C4-2B (cell line): ENCODE measurements around the gene AGTRAP.

Source experiments
- H3K27ac ChIP-seq: fragments of 450-650 bp; 2 replicates; pipeline ENCODE4 v1.5.1; 2017
- ZFX ChIP-seq: fragments of 450-650 bp; IDR thresholded peaks from 2 replicates; pipeline ENCODE4 v1.6.1; 2017
- TF ChIP-seq, protein P1 (sequence below): fragments of 450-650 bp; conservative IDR thresholded peaks from 2 replicates; pipeline ENCODE4 v1.5.1; 2017; ENCODE audit warnings: mild to moderate bottlenecking

The AGTRAP gene

DNA sequence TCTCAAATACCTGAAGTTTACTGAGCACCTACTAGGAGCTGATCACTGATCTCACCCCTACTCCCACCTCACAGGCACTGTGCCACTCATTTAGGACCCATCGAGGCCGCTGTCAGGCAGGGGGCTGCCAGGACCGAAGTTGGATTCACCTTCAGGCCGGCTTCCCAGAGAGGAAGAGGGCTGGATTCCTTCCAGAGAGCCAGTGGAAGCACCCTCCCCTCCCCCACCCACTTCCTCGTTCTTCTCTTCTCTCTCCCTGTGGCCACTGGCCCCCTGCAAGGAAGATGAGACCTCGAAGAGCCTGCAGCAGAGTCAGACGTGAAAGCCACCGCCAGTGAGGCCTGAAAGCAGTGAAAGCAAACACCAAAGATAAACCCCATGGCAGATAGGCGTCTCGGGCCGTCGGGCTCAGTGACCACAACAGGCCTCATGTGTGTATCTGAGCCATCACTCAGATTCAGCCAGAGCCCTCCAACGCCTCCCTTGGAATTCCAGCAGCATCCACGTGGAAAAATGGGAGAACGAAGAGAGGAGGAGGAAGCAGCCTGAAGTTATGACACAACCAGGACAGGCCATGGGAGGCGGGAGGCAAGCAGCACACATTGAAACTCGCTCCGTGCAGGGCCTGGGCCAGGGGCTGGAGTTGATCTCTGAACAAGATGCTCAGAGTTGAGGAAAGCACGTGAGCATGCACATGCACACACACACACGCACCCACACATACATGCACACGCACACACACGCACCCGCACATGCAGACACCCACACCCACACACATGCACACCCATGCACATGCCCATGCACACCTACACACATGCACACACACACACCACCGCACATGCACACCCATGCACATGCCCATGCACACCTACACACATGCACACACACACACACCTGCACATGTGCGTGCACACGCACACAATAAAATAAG lies 6.2 kb upstream of the AGTRAP start:
- no peak for TF ChIP-seq ZFX
- TF ChIP-seq, protein P1, sequence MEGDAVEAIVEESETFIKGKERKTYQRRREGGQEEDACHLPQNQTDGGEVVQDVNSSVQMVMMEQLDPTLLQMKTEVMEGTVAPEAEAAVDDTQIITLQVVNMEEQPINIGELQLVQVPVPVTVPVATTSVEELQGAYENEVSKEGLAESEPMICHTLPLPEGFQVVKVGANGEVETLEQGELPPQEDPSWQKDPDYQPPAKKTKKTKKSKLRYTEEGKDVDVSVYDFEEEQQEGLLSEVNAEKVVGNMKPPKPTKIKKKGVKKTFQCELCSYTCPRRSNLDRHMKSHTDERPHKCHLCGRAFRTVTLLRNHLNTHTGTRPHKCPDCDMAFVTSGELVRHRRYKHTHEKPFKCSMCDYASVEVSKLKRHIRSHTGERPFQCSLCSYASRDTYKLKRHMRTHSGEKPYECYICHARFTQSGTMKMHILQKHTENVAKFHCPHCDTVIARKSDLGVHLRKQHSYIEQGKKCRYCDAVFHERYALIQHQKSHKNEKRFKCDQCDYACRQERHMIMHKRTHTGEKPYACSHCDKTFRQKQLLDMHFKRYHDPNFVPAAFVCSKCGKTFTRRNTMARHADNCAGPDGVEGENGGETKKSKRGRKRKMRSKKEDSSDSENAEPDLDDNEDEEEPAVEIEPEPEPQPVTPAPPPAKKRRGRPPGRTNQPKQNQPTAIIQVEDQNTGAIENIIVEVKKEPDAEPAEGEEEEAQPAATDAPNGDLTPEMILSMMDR: no peak
- H3K27ac ChIP-seq: no peak overlapping the region

DNA sequence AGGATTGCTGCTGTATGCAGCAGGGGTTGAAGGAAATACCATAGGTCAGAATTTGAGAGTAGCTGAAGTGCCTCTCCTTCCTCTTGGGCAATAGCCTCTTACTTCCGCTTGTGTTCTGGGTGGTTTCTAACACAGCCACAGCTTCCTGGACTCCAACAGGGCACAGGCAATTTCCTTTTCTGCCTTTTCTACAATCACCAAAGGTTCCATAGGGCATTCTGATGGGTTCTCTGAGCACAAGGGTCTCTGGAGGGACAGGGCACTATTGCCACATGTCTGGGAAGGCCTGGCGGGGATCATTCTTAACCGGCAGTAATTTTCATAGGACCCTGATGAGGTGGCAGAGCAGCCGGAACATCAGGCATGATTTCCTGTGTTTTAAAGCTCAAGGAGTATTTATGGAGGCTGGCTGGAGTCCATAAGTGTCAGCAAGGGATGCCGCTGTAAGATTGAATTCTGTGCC lies 5.5 kb upstream of the AGTRAP start:
- TF ChIP-seq, protein P1: no peak
- TF ChIP-seq ZFX: no peak
- H3K27ac ChIP-seq: no peak overlapping the region

DNA sequence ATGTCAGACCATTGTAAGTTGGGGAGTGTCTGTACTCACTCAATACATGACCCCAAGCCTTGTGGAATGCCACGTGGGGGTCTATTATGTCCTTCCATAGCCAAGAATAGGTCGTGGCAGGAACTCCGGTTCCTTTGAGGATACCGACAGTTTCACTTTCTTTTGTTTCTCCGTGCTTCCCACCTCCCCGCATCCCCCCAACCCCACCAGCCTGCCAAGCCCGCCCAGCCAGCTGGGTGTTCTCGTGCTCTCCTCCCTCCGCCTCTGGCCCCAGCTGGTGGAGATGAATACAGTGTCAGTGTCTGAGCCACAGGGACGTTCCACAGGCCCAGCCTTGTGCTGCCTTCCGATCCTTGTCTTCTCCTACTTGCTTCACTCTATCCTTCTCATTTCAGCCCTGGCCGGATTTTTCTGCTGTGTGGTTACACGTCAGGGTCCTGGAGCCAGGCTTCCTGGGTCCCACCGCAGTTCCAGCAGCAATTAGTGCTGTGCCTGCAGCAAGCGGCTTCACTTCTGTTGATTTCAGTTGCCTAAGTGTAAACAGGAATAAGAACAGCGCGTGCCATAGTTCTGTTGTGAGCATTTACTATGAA lies 4.1 kb upstream of the AGTRAP start:
- H3K27ac ChIP-seq: no peak overlapping the region
- TF ChIP-seq, protein P1: no peak
- TF ChIP-seq ZFX: no peak

DNA sequence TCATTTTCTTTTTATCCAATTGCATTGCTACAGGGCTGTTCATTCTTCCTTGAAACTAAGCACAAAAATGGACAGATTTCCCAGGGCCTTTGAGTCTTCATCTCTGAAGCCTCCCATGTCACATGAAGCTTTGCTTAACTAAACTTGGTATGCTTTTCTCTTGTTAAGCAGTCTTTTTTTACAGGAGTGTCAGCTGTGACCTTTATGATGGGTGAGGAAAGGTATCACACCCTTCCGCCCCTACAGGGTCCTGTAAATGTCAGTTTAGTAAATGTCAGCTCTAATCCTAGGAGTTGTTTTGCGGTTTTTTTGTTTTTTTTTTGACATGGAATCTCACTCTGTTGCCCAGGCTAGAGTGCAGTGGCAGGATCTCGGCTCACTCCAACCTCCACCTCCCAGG lies 2.6 kb upstream of the AGTRAP start:
- TF ChIP-seq, protein P1: no peak
- no peak for TF ChIP-seq ZFX
- no peak overlapping the region for H3K27ac ChIP-seq

DNA sequence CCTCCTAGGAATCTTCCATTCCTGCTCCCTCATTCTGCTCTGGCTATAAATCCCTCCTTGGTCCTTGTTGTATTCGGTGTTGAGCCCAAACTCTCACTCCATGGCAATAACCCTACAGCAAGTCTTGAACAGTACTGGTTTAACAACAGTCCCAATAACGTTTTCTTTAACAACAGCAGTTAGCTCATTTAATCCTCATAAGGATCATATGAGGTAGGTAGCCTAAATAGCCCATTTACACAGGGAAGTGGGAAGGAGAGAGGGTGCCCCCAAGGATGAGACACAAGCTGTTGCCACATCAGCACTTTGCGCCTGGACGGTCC lies 444 bp upstream of the AGTRAP start:
- TF ChIP-seq, protein P1: no peak
- no peak for TF ChIP-seq ZFX
- peak overlapping the region; percentile 99 for H3K27ac ChIP-seq

DNA sequence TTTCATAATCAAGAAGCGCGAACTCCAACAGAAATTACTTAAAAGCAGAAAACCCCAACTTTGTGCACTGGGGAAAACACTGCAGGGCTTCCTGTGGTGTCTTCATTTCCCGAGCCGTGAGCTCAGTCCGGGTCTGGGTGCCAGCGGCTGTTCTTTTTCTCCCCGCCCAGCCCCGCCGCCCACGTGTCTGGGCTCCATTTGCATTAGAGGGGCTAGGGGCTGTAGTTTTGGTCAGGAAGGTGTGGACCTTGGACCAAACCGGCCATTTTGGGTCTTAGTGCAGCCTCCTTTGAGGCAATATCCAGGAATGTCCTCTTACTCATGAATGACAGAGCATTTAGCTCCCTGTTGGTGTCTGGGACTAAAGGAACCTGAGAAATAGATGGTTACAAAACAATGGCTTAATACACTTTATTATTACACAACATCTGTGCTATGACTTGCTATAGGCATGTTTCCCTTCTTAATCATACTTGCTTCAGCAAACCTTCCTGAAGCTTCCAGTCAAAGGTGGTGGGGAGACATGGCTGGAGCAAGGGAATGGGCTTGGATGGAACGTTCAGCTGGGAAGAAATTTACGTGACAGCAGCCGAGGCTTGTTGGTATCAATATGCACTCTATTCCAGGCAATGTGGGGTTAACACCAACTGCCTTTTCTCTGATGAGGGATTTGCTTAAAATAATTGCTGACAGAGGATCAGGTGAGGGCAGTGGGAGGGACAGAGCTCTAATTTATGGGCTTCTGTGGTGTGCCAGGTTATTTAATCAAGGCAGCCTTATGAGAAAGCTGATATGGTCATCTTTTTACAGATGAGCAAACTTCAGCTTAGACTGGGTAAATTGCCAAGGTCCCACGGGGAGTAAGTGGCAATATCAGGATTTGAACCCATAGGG lies 1.1 kb downstream of the AGTRAP start:
- H3K27ac ChIP-seq: peak overlapping the region; percentile 99
- no peak for TF ChIP-seq ZFX
- TF ChIP-seq, protein P1: no peak
